ENCODE results near the gene CD28. TPM values are rescaled to one million over a fixed set of nuclear protein-coding genes. Genes with fewer than 3 reads are reported as not detected.

The CD28 gene
- total RNA-seq (2022) (0.30 and 0.84 TPM in 2 replicates), Bru-seq, nascent RNA (percentile 29 among the genes with signal in this experiment), BruChase-seq, experiment 1, labeled RNA remaining after a 2-hour chase (percentile 27 among the genes with signal in this experiment), BruChase-seq, experiment 2, labeled RNA remaining after a 6-hour chase (percentile 32 among the genes with signal in this experiment)
- long read RNA-seq = 0 reads

- ChIA-PET POLR2A (interaction anchor here (1.2 kb wide), 1 partner anchor 9 kb away, joined by 3 read pairs; no protein-coding TSS in a partner anchor), CTCF (no interaction called here)
- Mint-ChIP-seq H3K9me3 (ENCODE audit: unreplicated experiment) (no peaks in the 10 kb centered on the region), H3K27me3 (ENCODE audit: insufficient read depth, unreplicated experiment) (no peaks in the 10 kb centered on the region), H3K36me3 (ENCODE audit: insufficient read depth, unreplicated experiment) (peaks cover 5% of the 10 kb centered on the region), H3K27ac (ENCODE audit: unreplicated experiment) (peak within 1 kb of the TSS; percentile 36), H3K4me3 (ENCODE audit: unreplicated experiment) (no peak within 1 kb of the TSS), H3K4me1 (ENCODE audit: low read depth, unreplicated experiment) (peaks cover 24% of the 10 kb centered on the region)
- Histone ChIP-seq H3K4me1 (peaks cover 33% of the 10 kb centered on the region), H3K4me3 (ENCODE audit: low read depth, low read length) (no peak within 1 kb of the TSS), H3K36me3 (ENCODE audit: control insufficient read depth, insufficient read depth, low read length) (no peaks in the 10 kb centered on the region), H3K9me3 (peaks cover 3% of the 10 kb centered on the region), H3K27me3 (replicated peaks; ENCODE audit: control insufficient read depth, insufficient read depth, low read length) (no peaks in the 10 kb centered on the region)
- intact Hi-C loops (cut with micrococcal nuclease; ENCODE audit: unreplicated experiment) = no loop called here
- DNase-seq = no peak
- TF ChIP-seq CTCF (IDR thresholded peaks at IDR 0.05; ENCODE audit: insufficient read depth in 1 of 2, low read depth in 1 of 2, low read length in 1 of 2, severe bottlenecking in 1 of 2, unreplicated experiment in 1 of 2) = no peak
- no TSS peak for BruUV-seq (replicated peaks)
Measured at GRCh38 chr2:203706403-203706802, at the start of gene CD28. CD28 (plus strand) TSS chr2:203706639; CDS start chr2:203706697, 58 bp downstream.

GRCh38 chr2:203659331-203660049, 46.9 kb upstream of the CD28 start:
- H3K27ac Mint-ChIP-seq (ENCODE audit: unreplicated experiment) = peak overlapping the region; percentile 27
- Histone ChIP-seq H3K9me3 (no peaks in the 10 kb centered on the region), H3K36me3 (ENCODE audit: control insufficient read depth, insufficient read depth, low read length) (no peaks in the 10 kb centered on the region), H3K4me3 (ENCODE audit: low read depth, low read length) (no peak overlapping the region), H3K27me3 (replicated peaks; ENCODE audit: control insufficient read depth, insufficient read depth, low read length) (no peaks in the 10 kb centered on the region), H3K4me1 (peaks cover 68% of the 10 kb centered on the region)
- DNase-seq = no peak
- ChIA-PET CTCF (no interaction called here), POLR2A (no interaction called here)
- no peaks in the 10 kb centered on the region for H3K9me3 Mint-ChIP-seq (ENCODE audit: unreplicated experiment)
- intact Hi-C loops (cut with micrococcal nuclease; ENCODE audit: unreplicated experiment) = loop anchor here (5.0 kb wide), 1 partner anchor 38 kb away; no protein-coding TSS in a partner anchor
- H3K4me3 Mint-ChIP-seq (ENCODE audit: unreplicated experiment) = no peak overlapping the region
- no peak for TF ChIP-seq CTCF (IDR thresholded peaks at IDR 0.05; ENCODE audit: insufficient read depth in 1 of 2, low read depth in 1 of 2, low read length in 1 of 2, severe bottlenecking in 1 of 2, unreplicated experiment in 1 of 2)
- no TSS peak for BruUV-seq (replicated peaks)
- peaks cover 9% of the 10 kb centered on the region for H3K36me3 Mint-ChIP-seq (ENCODE audit: insufficient read depth, unreplicated experiment)
- peaks cover 57% of the 10 kb centered on the region for H3K4me1 Mint-ChIP-seq (ENCODE audit: low read depth, unreplicated experiment)
- H3K27me3 Mint-ChIP-seq (ENCODE audit: insufficient read depth, unreplicated experiment) = no peaks in the 10 kb centered on the region

- no TSS peak for BruUV-seq (replicated peaks)
- no peak overlapping the region for H3K27ac Mint-ChIP-seq (ENCODE audit: unreplicated experiment)
- no peaks in the 10 kb centered on the region for H3K27me3 Mint-ChIP-seq (ENCODE audit: insufficient read depth, unreplicated experiment)
- no peak overlapping the region for H3K4me3 Mint-ChIP-seq (ENCODE audit: unreplicated experiment)
- H3K36me3 Mint-ChIP-seq (ENCODE audit: insufficient read depth, unreplicated experiment) = peaks cover 9% of the 10 kb centered on the region
- no peaks in the 10 kb centered on the region for H3K9me3 Mint-ChIP-seq (ENCODE audit: unreplicated experiment)
- intact Hi-C loops (cut with micrococcal nuclease; ENCODE audit: unreplicated experiment) = loop anchor here (5.0 kb wide), 1 partner anchor 37 kb away; no protein-coding TSS in a partner anchor
- ChIA-PET POLR2A (no interaction called here), CTCF (no interaction called here)
- no peaks in the 10 kb centered on the region for H3K36me3 ChIP-seq (ENCODE audit: control insufficient read depth, insufficient read depth, low read length)
- H3K4me3 ChIP-seq (ENCODE audit: low read depth, low read length) = no peak overlapping the region
- no peaks in the 10 kb centered on the region for H3K27me3 ChIP-seq (replicated peaks; ENCODE audit: control insufficient read depth, insufficient read depth, low read length)
- H3K4me1 Mint-ChIP-seq (ENCODE audit: low read depth, unreplicated experiment) = peaks cover 50% of the 10 kb centered on the region
- H3K9me3 ChIP-seq = no peaks in the 10 kb centered on the region
- peaks cover 58% of the 10 kb centered on the region for H3K4me1 ChIP-seq
- DNase-seq = no peak
- no peak for TF ChIP-seq CTCF (IDR thresholded peaks at IDR 0.05; ENCODE audit: insufficient read depth in 1 of 2, low read depth in 1 of 2, low read length in 1 of 2, severe bottlenecking in 1 of 2, unreplicated experiment in 1 of 2)
Measured at GRCh38 chr2:203660465-203660864, 46.0 kb upstream of the CD28 start.
